GM19438 (cell line): ENCODE data around the gene MIOX.

ENCODE experiments used
- ATAC-seq: cut with Tn5 transposase; IDR thresholded peaks from one replicate; pipeline ENCODE4 v1.9.1; 2021; ENCODE audit warnings: low read depth; ENCODE audit not compliant: unreplicated experiment

The MIOX gene

DNA sequence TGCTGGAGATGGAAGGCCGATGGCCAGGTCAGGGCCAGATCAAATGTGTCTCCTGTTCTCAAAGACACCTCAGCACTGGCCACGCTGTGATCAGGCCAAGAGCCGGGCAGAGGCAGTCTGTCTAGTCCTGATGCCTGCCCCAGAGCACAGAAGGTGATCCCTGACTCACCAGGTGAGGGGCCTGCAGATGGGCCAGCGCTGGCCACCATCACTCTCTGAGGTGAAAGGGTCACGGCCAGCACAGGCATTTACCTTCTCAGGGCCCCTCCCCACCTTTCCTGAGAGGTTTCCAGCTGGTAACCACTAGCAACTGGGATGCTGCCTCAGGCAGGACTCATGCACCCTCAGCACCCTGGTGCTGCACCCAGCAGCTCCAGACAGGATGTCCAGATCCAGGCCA is 14.7 kb upstream of the MIOX start:
- no peak for ATAC-seq

DNA sequence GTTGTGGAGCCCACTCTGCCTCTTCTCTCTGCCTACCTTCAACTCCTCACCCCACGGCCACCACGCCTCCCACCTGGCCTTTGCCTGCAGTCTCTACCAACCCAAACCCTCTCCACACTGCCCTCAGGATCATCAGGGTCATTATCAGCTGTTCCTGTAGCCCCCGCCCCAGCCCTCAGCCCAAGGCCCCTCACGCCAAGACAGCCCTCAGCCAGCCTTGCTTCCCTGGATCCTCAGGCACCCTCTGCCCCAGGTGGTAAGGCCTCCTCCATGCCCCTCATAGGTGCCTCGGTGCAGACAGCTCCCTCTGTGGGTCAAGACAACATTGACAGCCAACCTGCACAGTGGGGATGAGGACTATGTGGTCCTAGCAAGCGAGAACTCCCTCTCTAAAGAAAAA is 13.6 kb upstream of the MIOX start:
- ATAC-seq, result no peak

DNA sequence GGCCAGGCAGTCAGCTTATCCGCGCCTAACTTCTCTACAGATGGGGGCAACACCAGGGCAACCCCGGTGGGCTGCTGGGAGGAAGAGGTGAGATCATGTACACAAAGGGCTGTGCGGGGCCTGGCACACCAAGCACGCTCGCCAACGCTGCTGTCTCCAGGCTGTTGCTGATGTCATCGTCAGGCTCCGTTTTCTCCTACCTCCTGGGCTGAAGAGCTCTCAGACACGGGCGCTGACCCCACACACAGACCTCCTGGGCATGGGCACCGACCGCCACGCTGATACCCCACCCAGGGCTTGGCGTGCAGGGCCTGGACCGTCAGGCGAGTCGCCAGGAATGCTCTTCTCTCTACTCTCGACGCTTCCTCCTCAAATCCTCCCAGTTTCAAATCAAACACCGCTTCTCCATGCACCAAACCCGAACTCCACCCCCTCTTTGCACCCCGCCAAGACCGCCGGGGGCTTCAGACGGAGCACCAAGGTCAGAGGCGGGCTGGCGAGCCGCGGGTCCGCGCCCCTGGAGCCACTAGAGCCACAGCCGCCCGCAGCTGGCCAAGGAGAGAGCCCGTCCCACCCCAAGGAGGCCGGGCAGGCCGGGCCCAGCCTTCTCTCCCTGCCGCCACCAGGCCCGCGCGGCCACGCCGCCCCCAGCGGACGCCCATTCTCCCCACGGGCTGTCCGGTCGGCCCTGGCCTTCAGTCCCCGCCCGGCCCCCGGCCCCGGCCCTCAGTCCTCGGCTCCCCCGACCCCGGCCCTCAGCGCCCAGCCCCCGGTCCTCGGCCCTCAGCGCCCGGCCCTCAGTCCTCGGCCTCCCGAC is 12.6 kb upstream of the MIOX start:
- no peak for ATAC-seq

DNA sequence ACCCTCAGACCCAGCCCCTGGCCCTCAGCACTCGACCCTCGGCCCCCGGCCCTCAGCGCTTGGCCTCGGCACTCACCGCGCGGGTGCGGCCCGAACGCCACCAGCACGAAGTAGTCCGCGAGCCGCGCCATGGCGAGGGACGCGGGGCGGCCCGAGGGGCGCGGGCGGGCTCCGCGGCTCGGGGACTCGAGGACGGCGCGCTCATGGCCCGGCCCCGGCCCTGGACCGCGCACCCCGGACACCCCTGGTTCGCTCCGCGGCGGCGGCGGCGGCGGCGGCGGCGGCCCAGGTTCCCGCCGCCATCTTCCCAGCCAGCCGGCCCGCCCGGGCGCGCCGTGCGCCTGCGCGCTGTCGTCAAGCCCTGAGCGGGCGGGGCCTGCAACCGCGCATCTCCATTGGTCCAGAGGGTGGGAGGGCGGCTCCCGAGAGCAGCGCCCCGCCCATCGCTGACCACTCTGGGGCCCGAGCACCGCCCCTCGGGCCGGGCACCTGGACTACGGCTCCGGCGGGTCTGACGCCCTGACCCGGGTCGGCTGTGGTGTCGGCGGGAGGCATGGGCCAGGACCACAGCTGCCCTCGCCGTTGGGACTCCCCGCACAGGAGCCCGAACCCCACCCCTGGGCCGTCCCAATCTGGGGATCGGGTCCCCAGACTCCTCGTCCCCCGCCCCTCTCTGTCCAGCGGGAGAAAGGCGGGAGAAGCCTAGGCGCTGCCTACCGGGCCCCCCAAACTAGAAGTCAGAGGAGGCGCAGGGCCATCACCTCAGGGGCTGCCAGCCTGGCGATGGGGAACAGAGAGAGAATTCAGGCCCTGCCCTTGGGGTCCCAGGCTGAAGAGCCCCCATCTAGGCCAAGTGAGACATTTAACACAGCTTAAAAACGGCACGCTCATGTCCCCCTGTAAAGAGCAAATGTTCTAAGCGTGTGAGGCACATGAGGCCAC is 11.7 kb upstream of the MIOX start, which contains the start of gene SBF1:
Gene SBF1, minus strand, starts transcription at position 326 of the 942 bp plus-strand sequence. Its CDS starts 195 bp downstream, at position 131.
- ATAC-seq, result peak; percentile 67

- no peak for ATAC-seq
Observed at GRCh38 chr22:50475652-50476002, 11.0 kb upstream of the MIOX start.

- ATAC-seq, result no peak
Observed at GRCh38 chr22:50476868-50477267, 9.8 kb upstream of the MIOX start.

DNA sequence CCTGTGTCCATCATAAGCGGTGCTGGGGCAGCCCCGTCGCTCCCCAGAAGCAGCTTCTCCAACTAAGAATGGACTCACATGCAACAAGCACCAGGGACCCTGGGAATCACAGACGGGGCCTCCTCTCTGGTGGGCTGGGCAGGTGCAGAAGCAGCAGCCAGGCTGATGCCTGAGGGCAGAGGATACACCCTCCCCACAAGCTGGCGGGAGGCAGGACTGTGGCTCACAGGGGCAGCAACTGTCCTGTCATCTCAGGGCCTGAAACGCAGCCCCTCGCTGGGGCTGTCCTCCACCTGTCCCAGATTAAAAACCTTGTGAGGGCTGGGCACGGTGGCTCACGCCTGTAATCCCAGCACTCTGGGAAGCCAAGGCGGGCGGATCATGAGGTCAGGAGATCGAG is 8.7 kb upstream of the MIOX start:
- ATAC-seq, result no peak

GRCh38 chr22:50479721-50480120 is 6.9 kb upstream of the MIOX start:
- no peak for ATAC-seq

DNA sequence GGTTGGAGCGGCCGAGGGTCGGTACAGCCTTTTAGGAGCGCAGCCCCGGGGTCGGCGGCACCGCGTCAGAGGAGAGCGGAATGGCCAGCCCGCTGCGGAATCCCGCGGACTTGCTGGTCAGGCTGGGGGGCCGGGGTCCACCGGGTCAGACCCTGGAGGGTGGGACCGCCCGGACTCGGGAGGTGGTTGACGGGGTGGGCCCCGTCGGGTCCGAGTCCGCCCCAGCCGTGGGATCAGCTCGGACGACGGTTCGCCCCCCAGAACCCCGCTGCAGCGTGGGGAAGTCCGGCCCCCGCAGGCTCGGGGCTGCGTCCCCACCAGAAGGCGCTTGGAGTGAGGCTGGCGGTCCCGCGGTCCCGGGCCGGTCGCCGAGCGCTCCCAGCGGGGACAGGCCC is 5.6 kb upstream of the MIOX start:
- no peak for ATAC-seq

DNA sequence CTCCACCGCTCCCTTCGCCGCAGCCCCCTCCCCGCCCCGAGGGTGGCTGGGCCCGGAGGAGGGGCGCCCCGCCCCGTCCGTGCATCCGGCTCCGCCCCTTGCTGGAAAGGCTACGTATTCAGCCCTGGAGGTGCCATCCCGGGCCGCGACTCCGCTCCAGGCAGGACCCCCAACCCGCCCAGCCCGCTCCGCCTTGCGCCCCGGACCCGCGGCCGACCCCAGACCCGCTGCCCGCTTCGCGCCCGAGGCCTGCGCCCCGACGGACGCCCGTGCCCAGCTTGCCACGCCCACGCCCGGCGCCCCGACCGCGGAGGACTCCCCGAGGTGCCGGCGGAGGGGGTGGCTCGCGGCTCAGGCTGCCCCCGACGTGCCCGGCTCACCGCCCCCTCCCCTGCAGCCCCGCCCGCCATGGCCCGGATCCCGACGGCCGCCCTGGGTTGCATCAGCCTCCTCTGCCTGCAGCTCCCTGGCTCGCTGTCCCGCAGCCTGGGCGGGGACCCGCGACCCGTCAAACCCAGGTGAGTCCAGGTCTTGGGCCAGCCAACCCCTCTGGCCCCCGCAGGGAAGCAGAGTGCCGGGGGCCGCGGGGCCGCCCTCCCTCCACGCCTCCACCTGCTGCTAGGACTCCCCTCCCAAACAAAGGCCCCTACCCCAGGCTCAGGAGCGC is 5.1 kb upstream of the MIOX start, which contains the start of gene ADM2:
Gene ADM2, plus strand, starts transcription at position 104 of the 667 bp plus-strand sequence. Its CDS starts 305 bp downstream, at position 409.
- ATAC-seq, result no peak

GRCh38 chr22:50482107-50483074 is 4.3 kb upstream of the MIOX start:
- ATAC-seq, result no peak

- no peak for ATAC-seq
Observed at GRCh38 chr22:50483106-50483505, 3.6 kb upstream of the MIOX start.

- ATAC-seq, result no peak
Observed at GRCh38 chr22:50483556-50483955, 3.1 kb upstream of the MIOX start.

DNA sequence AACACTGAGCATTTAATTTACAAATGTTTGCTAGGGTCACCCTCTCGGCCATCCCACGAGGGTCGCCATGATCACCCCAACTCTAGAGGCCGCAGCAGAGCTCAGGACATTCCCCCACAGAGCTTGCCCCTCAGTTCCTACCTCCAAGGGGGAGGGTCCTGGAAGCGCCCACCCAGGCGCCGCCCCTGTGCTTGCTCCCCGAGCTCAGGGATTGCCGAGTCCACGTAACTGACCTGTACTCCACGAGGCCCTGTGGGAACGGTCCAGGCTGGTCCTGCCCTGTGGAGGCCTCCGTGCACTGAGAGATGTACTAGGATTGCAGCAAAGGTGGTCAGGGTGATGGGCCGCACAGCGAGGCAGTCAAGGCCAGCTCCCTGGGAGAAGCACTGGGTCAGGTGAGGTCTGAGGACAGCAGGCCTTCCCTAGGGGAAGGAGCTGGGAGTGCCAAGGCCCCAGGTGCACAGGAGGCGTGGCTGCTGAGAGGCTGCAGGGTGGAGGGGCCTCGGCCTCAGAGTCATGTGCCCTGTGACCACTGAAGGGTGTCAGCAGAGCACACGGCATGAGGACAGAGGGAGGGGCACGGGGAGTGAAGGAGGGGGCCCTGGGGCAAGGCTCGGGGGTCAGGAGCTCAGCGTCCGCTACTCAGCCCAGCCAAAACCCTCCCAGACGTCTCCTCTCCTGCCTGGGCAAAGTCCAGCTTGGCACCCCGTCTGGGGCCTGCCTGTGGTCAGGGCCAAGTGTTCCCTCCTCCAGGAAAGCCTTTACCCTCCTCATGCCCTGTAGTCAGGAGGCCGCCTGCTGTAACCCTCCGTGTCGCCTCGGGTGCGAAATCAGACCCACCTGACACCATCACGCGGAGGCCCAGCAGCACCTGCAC is 2.4 kb upstream of the MIOX start:
- no peak for ATAC-seq

GRCh38 chr22:50485221-50486131 is 1.2 kb upstream of the MIOX start:
- no peak for ATAC-seq

- ATAC-seq, result no peak
Observed at GRCh38 chr22:50487290-50488005, 789 bp downstream of the MIOX start.

GRCh38 chr22:50488006-50488677 is 1.5 kb downstream of the MIOX start:
- no peak for ATAC-seq
